Neural cell (in vitro differentiated cells): ENCODE data around the gene EYS. TPM values are rescaled to one million over a fixed set of nuclear protein-coding genes. Genes with fewer than 3 reads are reported as not detected.

ENCODE experiments used
- H2AFZ ChIP-seq: fragments of 200-600, 300-800 bp; sonication (generic), shearing (Covaris generic); 2 replicates; pipeline ENCODE4 v1.6.0; 2014; ENCODE audit warnings: low read depth, mild to moderate bottlenecking, antibody characterized with exemption, low read length, moderate library complexity
- H3F3A ChIP-seq: fragments of 200-600 bp; shearing (Covaris generic); 2 replicates; pipeline ENCODE4 v1.6.1; 2016; ENCODE audit warnings: mild to moderate bottlenecking, moderate library complexity, mixed read lengths, antibody characterized with exemption, low read length; ENCODE audit not compliant: insufficient read depth, poor library complexity, severe bottlenecking
- H3K27ac ChIP-seq: fragments of 200-600, 300-800 bp; sonication (generic), shearing (Covaris generic); 2 replicates; pipeline ENCODE4 v1.5.1; 2014; ENCODE audit warnings: mild to moderate bottlenecking, low read length, moderate library complexity
- H3K27me3 ChIP-seq: fragments of 300-800, 200-600 bp; sonication (generic), shearing (Covaris generic); 2 replicates; pipeline ENCODE4 v1.6.0; 2014; ENCODE audit warnings: mild to moderate bottlenecking, low read depth, low read length, moderate library complexity; ENCODE audit not compliant: insufficient read depth
- H3K36me3 ChIP-seq: fragments of 300-800, 200-600 bp; sonication (generic), shearing (Covaris generic); 2 replicates; pipeline ENCODE4 v1.5.1; 2014; ENCODE audit warnings: mild to moderate bottlenecking, antibody characterized with exemption, low read length, moderate library complexity; ENCODE audit not compliant: insufficient read depth
- H3K4me2 ChIP-seq: fragments of 300-800, 200-600 bp; sonication (generic), shearing (Covaris generic); 2 replicates; pipeline ENCODE4 v1.6.0; 2014; ENCODE audit warnings: mild to moderate bottlenecking, low read length
- H3K4me3 ChIP-seq: fragments of 300-800, 200-600 bp; sonication (generic), shearing (Covaris generic); 2 replicates; pipeline ENCODE4 v1.5.1; 2014; ENCODE audit warnings: mild to moderate bottlenecking, low read length, moderate library complexity
- H3K79me2 ChIP-seq: fragments of 200-600 bp; shearing (Covaris generic); replicated peaks from 2 replicates; pipeline ENCODE4 v1.6.0; 2014; ENCODE audit warnings: mild to moderate bottlenecking, low read length, moderate library complexity; ENCODE audit not compliant: insufficient read depth
- H3K9ac ChIP-seq: fragments of 300-800, 200-600 bp; sonication (generic), shearing (Covaris generic); 2 replicates; pipeline ENCODE4 v1.6.1; 2016; ENCODE audit warnings: mild to moderate bottlenecking, low read length, mixed read lengths
- H3K9me2 ChIP-seq: fragments of 200-600 bp; shearing (Covaris generic); 2 replicates; pipeline ENCODE4 v1.6.1; 2016; ENCODE audit warnings: mild to moderate bottlenecking, low read length, mixed read lengths; ENCODE audit not compliant: insufficient read depth
- H3K9me3 ChIP-seq: fragments of 200-600, 300-800 bp; sonication (generic), shearing (Covaris generic); 2 replicates; pipeline ENCODE4 v1.6.1; 2016; ENCODE audit warnings: mild to moderate bottlenecking, mixed run types, low read length, moderate library complexity, mixed read lengths
- H4K20me1 ChIP-seq: fragments of 200-600 bp; shearing (Covaris generic); 2 replicates; pipeline ENCODE4 v1.6.1; 2016; ENCODE audit warnings: mild to moderate bottlenecking, mixed run types; ENCODE audit not compliant: insufficient read depth
- CTCF ChIP-seq: fragments of 450-650 bp; IDR thresholded peaks from 2 replicates; pipeline ENCODE4 v1.5.1; 2014; ENCODE audit warnings: antibody characterized with exemption, mild to moderate bottlenecking, moderate library complexity; ENCODE audit not compliant: poor library complexity, severe bottlenecking
- EP300 ChIP-seq: fragments of 450-650 bp; conservative IDR thresholded peaks from 2 replicates; pipeline ENCODE4 v1.6.1; 2014; ENCODE audit warnings: antibody characterized with exemption, mild to moderate bottlenecking, moderate library complexity; ENCODE audit not compliant: poor library complexity, severe bottlenecking
- EZH2 ChIP-seq: fragments of 200-600, 300-800 bp; shearing (Covaris generic), sonication (generic); IDR thresholded peaks from 2 replicates; pipeline ENCODE4 v1.6.1; 2014; ENCODE audit warnings: antibody characterized with exemption, low read length, borderline replicate concordance, mild to moderate bottlenecking; ENCODE audit not compliant: insufficient read depth, poor library complexity, severe bottlenecking
- MXI1 ChIP-seq: fragments of 450-650 bp; conservative IDR thresholded peaks from 2 replicates; pipeline ENCODE4 v1.6.1; 2014; ENCODE audit warnings: antibody characterized with exemption, mild to moderate bottlenecking; ENCODE audit not compliant: poor library complexity, severe bottlenecking
- POLR2AphosphoS5 ChIP-seq: IDR thresholded peaks from 2 replicates; pipeline ENCODE4 v1.6.1; 2012
- RAD21 ChIP-seq: fragments of 450-650 bp; conservative IDR thresholded peaks from 2 replicates; pipeline ENCODE4 v1.6.1; 2014; ENCODE audit warnings: antibody characterized with exemption, mild to moderate bottlenecking, moderate library complexity
- REST ChIP-seq: IDR thresholded peaks from 2 replicates; pipeline ENCODE4 v1.6.1; 2012; ENCODE audit warnings: borderline replicate concordance
- SMC3 ChIP-seq: fragments of 450-650 bp; conservative IDR thresholded peaks from 2 replicates; pipeline ENCODE4 v1.6.1; 2014; ENCODE audit warnings: antibody characterized with exemption, mild to moderate bottlenecking, moderate library complexity; ENCODE audit not compliant: poor library complexity
- TAF1 ChIP-seq: IDR thresholded peaks from 2 replicates; pipeline ENCODE4 v1.6.1; 2012; ENCODE audit warnings: low read depth
- polyA plus RNA-seq: library from polyadenylated mRNA; depleted of rRNA; stranded (reverse); fragments of >200 nt; gene quantifications from 2 replicates; pipeline ENCODE4 v1.2.3, GENCODE V29; 2014

The EYS gene
- polyA plus RNA-seq, 1 donor from 2014 or later: 0.38 TPM

GRCh38 chr6:64294034-64294433 lies 1413.0 kb downstream of the EYS start:
- no peaks in the 10 kb centered on the region for H3K9me2 ChIP-seq
- H3K36me3 ChIP-seq: no peaks in the 10 kb centered on the region
- peaks cover 3% of the 10 kb centered on the region for H3K9me3 ChIP-seq
- no peaks in the 10 kb centered on the region for H4K20me1 ChIP-seq
- H3K79me2 ChIP-seq: no peaks in the 10 kb centered on the region
- no peak overlapping the region for H3K4me3 ChIP-seq
- no peak overlapping the region for H3K4me2 ChIP-seq
- no peak overlapping the region for H3K27ac ChIP-seq
- no peak for TF ChIP-seq EP300
- TF ChIP-seq MXI1: no peak
- no peak for TF ChIP-seq EZH2
- TF ChIP-seq REST: no peak
- TF ChIP-seq RAD21: no peak
- no peak for TF ChIP-seq POLR2AphosphoS5
- no peak for TF ChIP-seq SMC3
- TF ChIP-seq TAF1: no peak
- H3K9ac ChIP-seq: no peak overlapping the region
- no peaks in the 10 kb centered on the region for H3F3A ChIP-seq
- no peaks in the 10 kb centered on the region for H3K27me3 ChIP-seq
- H2AFZ ChIP-seq: no peak overlapping the region

- TF ChIP-seq SMC3 (no peak), MXI1 (no peak), REST (no peak), RAD21 (no peak), CTCF (no peak), EP300 (no peak), POLR2AphosphoS5 (no peak), EZH2 (no peak)
Observed at GRCh38 chr6:64293298-64293697, 1413.7 kb downstream of the EYS start.

More at GRCh38 chr6:64293298-64293697, 1413.7 kb downstream of the EYS start:
- no peak overlapping the region for H3K27ac ChIP-seq
- no peaks in the 10 kb centered on the region for H3K9me2 ChIP-seq
- no peak overlapping the region for H2AFZ ChIP-seq
- no peaks in the 10 kb centered on the region for H3K79me2 ChIP-seq
- no peaks in the 10 kb centered on the region for H3K36me3 ChIP-seq
- H3K4me2 ChIP-seq: no peak overlapping the region
- H3K9ac ChIP-seq: no peak overlapping the region
- H3F3A ChIP-seq: no peaks in the 10 kb centered on the region
- H3K27me3 ChIP-seq: no peaks in the 10 kb centered on the region
- H4K20me1 ChIP-seq: no peaks in the 10 kb centered on the region
- H3K4me3 ChIP-seq: no peak overlapping the region
- H3K9me3 ChIP-seq: no peaks in the 10 kb centered on the region
